Mucosa of descending colon (tissue), 3 donors: ENCODE results near the gene UVRAG. TPM values are rescaled to one million over a fixed set of nuclear protein-coding genes. Genes with fewer than 3 reads are reported as not detected.
"Not testable (repeated sequence)": the region's sequence is repeated elsewhere in the genome, so short reads cannot be mapped to it uniquely, and the experiment has no call there.

Experiments
- ATAC-seq: fragments of 200-7000 bp; cut with Tn5 transposase; one replicate; pipeline ENCODE4 v1.9.1; 2020; ENCODE audit warnings: mild to moderate bottlenecking, moderate library complexity
- DNase-seq, 3 donors: peaks; one replicate each; pipeline ENCODE4 v3.0.0-alpha.2; 2020
- H3K36me3 ChIP-seq: fragments of 200-600 bp; one replicate; pipeline ENCODE4 v1.8.0; 2021; ENCODE audit warnings: low read depth, mild to moderate bottlenecking
- H3K4me1 ChIP-seq: fragments of 200-600 bp; one replicate; pipeline ENCODE4 v1.8.0; 2021; ENCODE audit warnings: low read depth, mild to moderate bottlenecking
- H3K4me3 ChIP-seq: fragments of 200-600 bp; one replicate; pipeline ENCODE4 v1.8.0; 2021; ENCODE audit warnings: mild to moderate bottlenecking
- H3K9me3 ChIP-seq: fragments of 200-600 bp; one replicate; pipeline ENCODE4 v1.8.0; 2021; ENCODE audit warnings: mild to moderate bottlenecking
- intact Hi-C, 2 donors: fragments of 100-400 bp; cut with DNase I in 1 of 2; cut with micrococcal nuclease in 1 of 2; formaldehyde crosslinking; loops; one replicate each; pipeline versions ENCODE4 v1.11.0 to v1.11.1; 2022; cut with DNase I, micrococcal nuclease
- total RNA-seq, 3 donors: library from RNA; stranded (reverse); fragmentation: NEBNext Ultra II Directional in 2 of 3; extraction: Animal tissue kit (Norgen Biotek cat#: 25700) in 2 of 3; gene quantifications; one replicate each; pipeline versions ENCODE4 v1.2.1 to v1.2.4, GENCODE V29; 2021 to 2023
- TF ChIP-seq, protein P1 (sequence below): fragments of 200-600 bp; IDR thresholded peaks from one replicate; pipeline ENCODE4 v1.8.0; 2022; ENCODE audit warnings: antibody characterized with exemption, mild to moderate bottlenecking
- donor health status: DM: no; HTN: no; CAD: no; lungs with moderate emphysema.
- donor health status: DM: no; HTN: no; CAD: no.
- donor health status: DM: no; HTN: yes; CAD: no.

Gene UVRAG
- total RNA-seq, 3 donors from 2014 or later = 14.9 to 37.1 (median 16.9) TPM

DNA sequence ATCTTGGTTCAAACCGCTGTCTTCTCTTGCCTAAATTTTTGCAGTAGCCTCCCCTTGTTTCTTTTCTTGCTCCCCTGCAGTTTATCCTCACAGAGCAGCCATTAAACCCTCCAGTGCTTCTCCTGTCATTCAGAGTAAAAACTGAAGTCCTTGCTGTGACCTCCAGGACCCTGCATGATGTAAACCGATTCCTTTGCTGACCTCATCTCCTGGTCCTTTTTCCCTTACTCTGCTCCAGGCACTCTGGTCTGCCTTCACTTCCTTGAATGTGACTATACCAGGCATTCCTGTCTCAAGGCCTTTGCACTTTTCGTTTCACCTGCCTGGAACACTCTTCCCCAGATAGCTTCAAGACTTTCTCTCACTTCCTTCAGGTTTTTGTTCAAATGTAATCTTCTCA, 239.3 kb downstream of the UVRAG start:
- intact Hi-C loops = no loop called here
- TF ChIP-seq, protein P1, sequence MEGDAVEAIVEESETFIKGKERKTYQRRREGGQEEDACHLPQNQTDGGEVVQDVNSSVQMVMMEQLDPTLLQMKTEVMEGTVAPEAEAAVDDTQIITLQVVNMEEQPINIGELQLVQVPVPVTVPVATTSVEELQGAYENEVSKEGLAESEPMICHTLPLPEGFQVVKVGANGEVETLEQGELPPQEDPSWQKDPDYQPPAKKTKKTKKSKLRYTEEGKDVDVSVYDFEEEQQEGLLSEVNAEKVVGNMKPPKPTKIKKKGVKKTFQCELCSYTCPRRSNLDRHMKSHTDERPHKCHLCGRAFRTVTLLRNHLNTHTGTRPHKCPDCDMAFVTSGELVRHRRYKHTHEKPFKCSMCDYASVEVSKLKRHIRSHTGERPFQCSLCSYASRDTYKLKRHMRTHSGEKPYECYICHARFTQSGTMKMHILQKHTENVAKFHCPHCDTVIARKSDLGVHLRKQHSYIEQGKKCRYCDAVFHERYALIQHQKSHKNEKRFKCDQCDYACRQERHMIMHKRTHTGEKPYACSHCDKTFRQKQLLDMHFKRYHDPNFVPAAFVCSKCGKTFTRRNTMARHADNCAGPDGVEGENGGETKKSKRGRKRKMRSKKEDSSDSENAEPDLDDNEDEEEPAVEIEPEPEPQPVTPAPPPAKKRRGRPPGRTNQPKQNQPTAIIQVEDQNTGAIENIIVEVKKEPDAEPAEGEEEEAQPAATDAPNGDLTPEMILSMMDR = no peak
- no peak overlapping the region for H3K4me3 ChIP-seq
- H3K36me3 ChIP-seq = no peaks in the 10 kb centered on the region
- no peaks in the 10 kb centered on the region for H3K9me3 ChIP-seq
- DNase-seq (no peak), ATAC-seq (no peak)
- H3K4me1 ChIP-seq = no peaks in the 10 kb centered on the region

DNA sequence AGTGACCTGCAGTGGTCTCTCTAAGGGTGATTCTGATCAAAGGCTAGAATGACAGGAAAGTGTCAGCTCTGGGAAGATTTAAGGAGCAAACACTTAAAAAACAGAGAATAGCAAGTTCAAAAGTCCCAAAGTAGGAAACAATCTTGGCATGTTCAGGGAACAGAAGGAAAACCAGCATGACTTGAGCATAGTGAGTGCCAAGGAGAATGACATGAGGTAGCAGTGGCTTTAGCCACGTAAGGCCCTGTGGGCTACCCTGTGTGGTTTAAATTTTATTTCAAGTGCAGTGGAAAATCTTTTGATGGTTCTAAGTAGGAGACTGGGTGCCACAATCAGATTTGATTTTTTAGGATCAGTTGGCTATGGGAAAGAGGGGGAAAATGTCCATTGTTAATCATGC, 241.9 kb downstream of the UVRAG start:
- TF ChIP-seq, protein P1 = no peak
- DNase-seq = no peak
- intact Hi-C loops = no loop called here
- no peak overlapping the region for H3K4me3 ChIP-seq
- no peaks in the 10 kb centered on the region for H3K4me1 ChIP-seq
- no peak for ATAC-seq
- no peaks in the 10 kb centered on the region for H3K36me3 ChIP-seq
- no peaks in the 10 kb centered on the region for H3K9me3 ChIP-seq

DNA sequence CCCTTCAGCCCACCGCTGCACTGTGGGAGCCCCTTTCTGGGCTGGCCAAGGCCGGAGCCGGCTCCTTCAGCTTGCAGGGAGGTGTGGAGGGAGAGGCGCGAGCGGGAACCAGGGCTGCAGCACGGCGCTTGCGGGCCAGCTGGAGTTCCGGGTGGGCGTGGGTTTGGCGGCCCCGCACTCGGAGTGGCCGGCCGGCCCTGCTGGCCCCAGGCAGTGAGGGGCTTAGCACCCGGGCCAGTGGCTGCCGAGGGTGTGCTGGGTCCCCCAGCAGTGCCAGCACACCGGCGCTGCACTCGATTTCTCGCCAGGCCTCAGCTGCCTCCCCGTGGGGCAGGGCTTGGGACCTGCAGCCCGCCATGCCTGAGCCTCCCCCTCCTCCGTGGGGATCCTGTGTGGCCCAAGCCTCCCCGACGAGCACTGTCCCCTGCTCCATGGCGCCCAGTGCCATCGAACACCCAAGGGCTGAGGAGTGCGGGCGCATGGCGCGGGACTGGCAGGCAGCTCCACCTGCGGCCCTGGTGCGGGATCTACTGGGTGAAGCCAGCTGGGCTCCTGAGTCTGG, 245.5 kb downstream of the UVRAG start:
- H3K4me3 ChIP-seq, intact Hi-C loops, H3K36me3 ChIP-seq, ATAC-seq, H3K9me3 ChIP-seq, H3K4me1 ChIP-seq, DNase-seq: not testable (repeated sequence)

DNA sequence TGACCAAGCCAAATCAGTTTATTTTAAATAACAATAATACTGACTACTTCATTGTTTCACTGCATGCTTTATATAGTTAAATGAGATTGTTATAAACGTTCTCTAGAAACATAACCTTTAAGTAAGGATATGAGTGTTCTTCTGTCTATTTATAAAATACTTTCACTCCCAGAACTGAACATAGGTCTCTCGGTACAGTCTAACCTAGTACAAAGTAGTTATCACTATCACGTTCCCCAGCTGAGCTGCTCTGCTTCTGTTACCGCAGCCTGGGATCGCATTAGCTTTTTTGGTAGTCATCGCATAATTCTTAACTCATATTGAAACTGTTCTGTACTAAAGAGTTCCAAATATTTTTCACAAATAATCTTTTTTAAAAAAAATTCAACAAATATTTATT, 247.7 kb downstream of the UVRAG start:
- ATAC-seq (no peak), DNase-seq (no peak)
- H3K9me3 ChIP-seq = no peaks in the 10 kb centered on the region
- H3K4me3 ChIP-seq = no peak overlapping the region
- H3K4me1 ChIP-seq = no peaks in the 10 kb centered on the region
- TF ChIP-seq, protein P1 = no peak
- no peaks in the 10 kb centered on the region for H3K36me3 ChIP-seq
- intact Hi-C loops = no loop called here

DNA sequence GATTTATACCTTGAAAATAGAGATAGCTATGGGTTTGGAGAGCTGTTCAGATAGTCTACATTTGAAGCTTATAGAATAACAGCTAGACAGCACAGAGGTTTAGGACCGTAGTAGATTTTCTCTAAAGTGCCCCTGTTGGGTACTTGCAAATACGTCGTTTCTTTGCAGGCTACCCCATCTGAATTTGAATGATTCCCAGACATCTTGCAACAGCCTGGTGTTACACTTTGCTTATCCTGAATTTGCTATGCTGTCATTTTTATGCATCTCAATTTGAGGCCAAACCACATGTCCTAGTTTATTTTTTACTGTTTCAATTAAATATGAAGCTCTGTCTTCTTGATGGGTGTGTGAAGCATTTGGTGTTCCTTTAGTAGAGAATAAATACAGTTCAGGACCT, 249.2 kb downstream of the UVRAG start:
- intact Hi-C loops = no loop called here
- DNase-seq = no peak

DNA sequence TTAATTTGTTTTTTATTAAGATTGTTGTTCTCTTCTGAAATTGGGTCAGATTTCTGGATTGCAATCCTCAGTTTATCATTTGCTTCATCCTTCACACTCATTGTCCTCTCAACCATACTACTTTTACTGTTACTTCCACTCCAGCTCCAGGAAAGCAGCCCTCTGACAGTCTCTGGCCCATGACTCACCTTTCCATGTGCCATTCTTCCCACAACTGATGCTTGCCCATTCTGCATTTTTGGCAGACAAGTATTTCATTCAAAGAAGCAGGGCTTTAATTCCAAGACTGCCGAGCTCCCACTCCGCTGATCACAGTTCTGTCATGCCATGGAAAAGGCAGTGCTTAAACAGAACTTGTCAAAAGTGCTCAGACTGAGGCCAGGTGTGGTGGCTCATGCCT, 252.1 kb downstream of the UVRAG start:
- DNase-seq (no peak), ATAC-seq (no peak)
- no peaks in the 10 kb centered on the region for H3K4me1 ChIP-seq
- no peaks in the 10 kb centered on the region for H3K9me3 ChIP-seq
- TF ChIP-seq, protein P1 = no peak
- no peak overlapping the region for H3K4me3 ChIP-seq
- H3K36me3 ChIP-seq = no peaks in the 10 kb centered on the region
- intact Hi-C loops = no loop called here

More for the DNA sequence above, 249.2 kb downstream of the UVRAG start:
- Histone ChIP-seq H3K4me3 (no peak overlapping the region), H3K4me1 (no peaks in the 10 kb centered on the region), H3K36me3 (no peaks in the 10 kb centered on the region), H3K9me3 (no peaks in the 10 kb centered on the region)
- TF ChIP-seq, protein P1 = no peak
- no peak for ATAC-seq
